Epithelial cell of proximal tubule (primary cell): ENCODE measurements around the gene CEND1. TPM values are rescaled to one million over a fixed set of nuclear protein-coding genes. Genes with fewer than 3 reads are reported as not detected.

Source experiments
- DNase-seq: peaks from one replicate; pipeline ENCODE4 v3.0.0-alpha.2; 2011; ENCODE audit warnings: low read depth
- H3K4me3 ChIP-seq: 2 replicates; pipeline ENCODE4 v1.5.1; 2011; ENCODE audit warnings: low read depth, mild to moderate bottlenecking, low read length
- total RNA-seq: library from RNA; depleted of rRNA; stranded (reverse); fragments of >200 nt; gene quantifications from 2 replicates; pipeline ENCODE4 v1.2.3, GENCODE V29; 2015
- TF ChIP-seq, protein P1 (sequence below): conservative IDR thresholded peaks from 2 replicates; pipeline ENCODE4 v1.5.1; 2012; ENCODE audit warnings: low read depth, mild to moderate bottlenecking, low read length

The CEND1 gene
- total RNA-seq, 1 donor from 2014 or later, result not detected

DNA sequence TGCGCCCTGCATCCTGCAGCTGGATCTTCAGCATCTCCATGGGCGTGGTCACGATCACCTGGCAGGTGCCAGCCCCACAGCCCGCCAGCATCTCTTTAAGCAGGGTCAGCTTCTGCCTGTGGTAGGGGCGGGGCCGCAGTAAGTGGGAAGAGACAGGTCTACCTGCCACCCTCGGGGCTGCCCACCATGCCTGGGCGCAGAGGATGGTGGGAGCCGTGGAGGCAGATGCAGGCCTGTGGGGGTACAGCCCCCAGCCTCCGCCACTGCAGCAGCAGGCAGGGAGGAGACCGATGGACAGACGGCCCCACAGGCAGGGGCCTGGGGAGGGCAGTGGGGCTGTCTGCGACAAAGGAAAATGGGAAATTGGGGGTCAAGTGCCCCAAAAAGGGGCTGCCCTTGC is 3.0 kb upstream of the CEND1 start:
- TF ChIP-seq, protein P1, sequence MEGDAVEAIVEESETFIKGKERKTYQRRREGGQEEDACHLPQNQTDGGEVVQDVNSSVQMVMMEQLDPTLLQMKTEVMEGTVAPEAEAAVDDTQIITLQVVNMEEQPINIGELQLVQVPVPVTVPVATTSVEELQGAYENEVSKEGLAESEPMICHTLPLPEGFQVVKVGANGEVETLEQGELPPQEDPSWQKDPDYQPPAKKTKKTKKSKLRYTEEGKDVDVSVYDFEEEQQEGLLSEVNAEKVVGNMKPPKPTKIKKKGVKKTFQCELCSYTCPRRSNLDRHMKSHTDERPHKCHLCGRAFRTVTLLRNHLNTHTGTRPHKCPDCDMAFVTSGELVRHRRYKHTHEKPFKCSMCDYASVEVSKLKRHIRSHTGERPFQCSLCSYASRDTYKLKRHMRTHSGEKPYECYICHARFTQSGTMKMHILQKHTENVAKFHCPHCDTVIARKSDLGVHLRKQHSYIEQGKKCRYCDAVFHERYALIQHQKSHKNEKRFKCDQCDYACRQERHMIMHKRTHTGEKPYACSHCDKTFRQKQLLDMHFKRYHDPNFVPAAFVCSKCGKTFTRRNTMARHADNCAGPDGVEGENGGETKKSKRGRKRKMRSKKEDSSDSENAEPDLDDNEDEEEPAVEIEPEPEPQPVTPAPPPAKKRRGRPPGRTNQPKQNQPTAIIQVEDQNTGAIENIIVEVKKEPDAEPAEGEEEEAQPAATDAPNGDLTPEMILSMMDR, result no peak
- no peak overlapping the region for H3K4me3 ChIP-seq
- no peak for DNase-seq

DNA sequence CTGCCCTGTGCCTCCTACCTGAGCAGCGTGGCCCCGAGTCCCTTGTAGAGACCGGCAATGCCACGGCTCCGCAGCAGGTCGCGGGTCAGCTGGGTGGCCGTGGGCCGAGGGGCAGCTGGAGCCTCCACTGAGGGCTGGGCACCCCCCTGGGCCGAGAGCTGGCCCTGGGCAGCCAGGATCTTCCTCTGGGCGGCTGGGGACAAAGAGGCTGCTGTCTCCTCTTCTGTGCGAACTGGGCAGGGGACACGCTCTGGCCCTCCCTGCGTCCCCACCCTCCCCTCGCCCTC is 2.6 kb upstream of the CEND1 start:
- TF ChIP-seq, protein P1, result no peak
- DNase-seq, result no peak
- H3K4me3 ChIP-seq, result no peak overlapping the region

DNA sequence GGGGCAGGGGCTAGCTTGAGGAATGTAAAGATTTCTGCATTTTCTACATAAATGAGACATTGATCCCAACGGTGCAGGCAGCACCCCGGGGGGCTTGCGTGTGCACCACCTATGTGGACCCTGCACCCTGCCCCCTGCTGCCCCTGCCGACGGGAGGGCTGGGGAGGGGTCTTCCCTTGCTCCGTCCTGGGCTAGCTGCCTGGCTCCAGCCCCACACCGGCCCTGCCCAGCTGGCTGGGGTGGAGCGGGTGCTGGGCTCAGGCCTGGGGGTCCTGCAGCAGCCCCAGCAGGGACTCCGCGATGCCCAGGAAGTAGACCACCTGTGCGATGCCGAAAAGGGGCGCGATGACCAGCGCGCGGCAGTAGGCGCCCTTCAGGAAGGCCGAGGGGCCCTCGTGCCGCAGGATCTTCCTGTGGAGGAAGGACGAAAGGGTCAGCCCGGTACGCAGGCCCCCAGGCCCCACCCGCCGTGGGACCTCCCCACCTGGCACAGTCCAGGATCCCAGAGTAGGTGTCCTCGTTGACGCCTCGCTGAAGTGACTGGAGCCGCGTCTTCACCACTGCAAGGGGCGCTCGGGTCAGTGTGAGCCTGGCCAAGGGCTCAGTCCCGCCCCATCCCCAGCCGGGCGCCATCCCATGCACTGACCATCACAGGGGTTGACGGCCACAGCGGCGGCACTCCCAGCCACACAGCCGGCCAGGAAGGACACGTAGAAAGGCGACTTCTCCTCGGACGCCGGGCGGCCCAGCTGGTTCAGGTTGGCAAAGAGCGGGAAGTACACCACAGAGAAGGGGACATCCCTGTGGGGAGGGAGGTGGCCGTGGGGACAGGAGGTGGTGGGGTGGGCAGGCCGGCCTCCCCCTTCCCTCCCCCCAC is 2.0 kb upstream of the CEND1 start:
- TF ChIP-seq, protein P1, result no peak
- DNase-seq, result no peak
- H3K4me3 ChIP-seq, result no peak overlapping the region

DNA sequence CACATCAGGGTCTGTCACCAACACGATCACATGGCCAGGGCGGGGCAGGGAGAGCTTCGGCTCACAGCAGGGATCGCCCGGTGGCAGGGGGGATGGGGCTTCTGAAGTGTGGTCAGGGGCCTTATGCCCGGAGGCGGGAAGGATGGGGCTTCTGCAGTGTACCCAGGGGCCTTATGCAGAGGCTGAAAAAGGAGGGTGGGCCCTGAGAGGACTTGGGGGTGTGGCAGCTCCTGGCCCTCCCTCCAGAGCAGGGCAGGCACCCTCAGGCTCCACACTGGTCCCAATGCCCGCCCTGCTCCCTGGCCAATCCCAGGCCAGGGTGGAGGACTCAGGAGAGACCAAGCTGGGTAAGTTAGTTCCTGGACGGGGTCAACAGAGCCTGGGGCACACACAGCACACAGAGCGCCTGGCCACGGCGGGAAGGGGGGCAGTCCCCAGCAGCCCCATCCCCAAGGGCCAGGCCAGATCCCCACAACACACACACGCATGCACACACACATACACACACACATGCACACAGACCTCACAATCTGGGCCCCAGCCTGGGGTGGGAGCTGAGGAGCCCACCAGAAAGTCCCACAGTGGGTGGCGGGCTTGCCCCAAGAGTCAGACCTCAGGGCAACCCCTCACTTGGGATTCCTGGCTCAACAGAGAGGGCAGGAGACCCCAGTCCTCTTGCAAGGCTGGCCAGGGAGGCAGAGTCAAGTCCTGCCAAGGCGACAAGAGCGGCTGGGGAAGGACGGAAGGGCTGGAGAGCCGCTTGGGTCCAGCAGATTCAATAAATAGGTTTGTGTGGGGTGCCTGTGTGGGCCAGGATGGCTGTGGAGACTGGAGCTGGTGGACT is 1.1 kb upstream of the CEND1 start:
- H3K4me3 ChIP-seq, result no peak overlapping the region
- TF ChIP-seq, protein P1, result no peak
- no peak for DNase-seq

DNA sequence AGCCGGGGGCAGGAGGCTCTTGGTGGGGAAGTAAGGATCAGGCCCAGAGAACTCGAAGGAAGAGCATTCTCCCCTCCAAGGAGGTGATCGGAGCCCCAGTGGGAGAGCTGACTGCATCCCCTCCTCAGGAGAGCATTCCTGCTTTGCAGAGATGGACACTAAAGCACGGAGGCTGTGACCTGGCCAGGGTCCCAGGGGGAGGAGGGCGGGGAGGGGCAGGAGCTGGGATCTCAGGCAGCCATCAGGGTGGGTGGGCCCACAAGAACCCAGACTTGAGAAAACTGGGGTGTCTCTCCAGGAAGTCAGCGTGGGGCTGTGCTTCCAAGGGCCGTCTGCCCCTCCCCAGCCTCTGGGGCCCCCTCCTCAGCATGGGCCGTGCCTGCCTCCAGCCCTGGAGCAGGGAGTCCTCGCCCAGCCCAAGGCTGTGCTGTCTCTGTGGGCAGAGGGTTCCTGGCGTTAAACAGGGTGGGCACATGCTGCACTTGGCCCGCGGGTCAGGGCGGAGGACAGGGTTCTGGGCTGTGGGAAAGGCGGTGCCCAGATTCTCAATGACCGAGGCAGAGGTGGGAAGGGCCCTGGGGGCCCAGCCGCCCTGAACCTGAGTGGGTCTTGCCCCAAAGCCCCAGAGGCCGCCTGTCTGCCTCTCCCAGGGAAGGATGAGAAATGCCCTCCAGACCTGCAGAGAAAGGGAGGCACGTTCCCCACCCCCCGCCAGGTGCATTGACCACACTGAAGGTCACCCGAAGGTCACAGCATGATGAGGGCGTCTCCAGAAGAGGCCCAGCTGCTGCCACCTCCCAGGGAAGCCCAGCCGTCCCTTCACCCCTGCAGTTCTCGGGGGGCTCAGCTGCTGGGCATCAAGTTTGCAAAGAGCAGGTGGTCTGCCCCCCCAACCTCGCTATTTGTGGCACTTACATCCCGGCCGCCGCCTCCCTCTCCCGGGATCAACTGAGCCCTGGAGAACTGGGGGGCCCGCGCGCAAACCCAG is 643 bp downstream of the CEND1 start:
- no peak overlapping the region for H3K4me3 ChIP-seq
- DNase-seq, result no peak
- TF ChIP-seq, protein P1, result no peak

DNA sequence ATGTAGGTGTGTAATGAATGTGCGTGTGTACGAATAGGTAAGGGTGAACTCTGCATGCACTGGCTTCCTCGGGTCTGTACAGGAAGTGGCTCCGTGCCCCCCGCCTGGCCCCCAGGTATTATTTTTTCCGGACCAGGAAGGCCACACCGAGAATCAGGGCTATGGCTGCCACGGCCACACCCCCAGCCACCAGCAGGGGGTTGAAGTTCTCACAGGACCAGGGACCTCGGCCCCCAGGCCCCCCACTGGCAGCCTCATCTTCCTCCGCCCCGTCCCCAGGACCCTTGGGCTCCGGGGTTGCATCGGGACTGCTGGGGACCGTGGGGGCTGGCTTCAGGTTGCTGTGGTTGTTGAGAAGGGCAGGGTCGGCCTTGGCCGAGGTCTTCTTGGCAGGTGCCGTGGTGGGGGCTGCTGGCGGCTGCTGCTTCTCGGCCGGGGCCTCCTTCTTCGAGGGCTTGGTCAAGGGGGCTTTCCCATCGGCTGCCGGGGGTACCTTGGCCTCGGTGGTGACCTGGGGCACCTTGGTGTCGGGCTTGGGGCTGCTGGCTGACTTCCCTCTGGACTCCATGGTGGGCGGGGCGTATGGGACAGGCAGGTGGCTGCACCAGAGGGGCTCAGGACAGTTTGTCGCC is 1.8 kb downstream of the CEND1 start:
- DNase-seq, result no peak
- TF ChIP-seq, protein P1, result no peak
- H3K4me3 ChIP-seq, result no peak overlapping the region
